ENCODE measurements around the gene AR. TPM values are rescaled to one million over a fixed set of nuclear protein-coding genes. Genes with fewer than 3 reads are reported as not detected.
A peak's percentile ranks its signal among the peaks of the same experiment; 100 is the strongest.
"Not testable (repeated sequence)": the region's sequence is repeated elsewhere in the genome, so short reads cannot be mapped to it uniquely, and the experiment has no call there.

AR gene
- total RNA-seq, 2 donors from 2014 or later: 0.03 TPM; not detected in 1

DNA sequence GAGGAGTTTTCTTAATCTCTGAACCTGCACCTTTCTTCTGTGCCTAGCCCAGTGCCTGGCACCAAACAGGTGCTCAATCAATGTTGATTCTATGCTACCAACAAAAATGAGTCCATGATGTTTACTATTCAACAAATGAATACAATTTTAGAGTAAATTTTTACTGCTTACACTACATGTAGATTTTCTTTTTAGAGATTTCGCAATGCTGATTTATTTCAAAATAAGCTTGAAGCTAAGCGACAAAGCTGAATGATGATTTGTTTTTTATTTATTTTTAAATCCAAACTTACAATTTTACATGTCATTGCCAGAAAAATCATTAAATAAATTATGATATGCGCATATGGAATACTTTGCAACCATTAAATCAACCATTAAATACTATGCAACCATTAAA is 55.7 kb downstream of the AR start:
- Mint-ChIP-seq H3K36me3 (ENCODE audit: low read depth) (no peaks in the 10 kb centered on the region), H3K4me3 (no peak overlapping the region), H3K9me3 (no peaks in the 10 kb centered on the region), H3K4me1 (no peaks in the 10 kb centered on the region), H3K27ac (no peak overlapping the region), H3K27me3 (no peaks in the 10 kb centered on the region)
- no peak for ATAC-seq (replicated peaks)

GRCh38 chrX:67601771-67602170 is 58.0 kb downstream of the AR start:
- no peak for ATAC-seq (replicated peaks)
- no peaks in the 10 kb centered on the region for H3K27me3 Mint-ChIP-seq
- no peaks in the 10 kb centered on the region for H3K9me3 Mint-ChIP-seq
- no peaks in the 10 kb centered on the region for H3K4me1 Mint-ChIP-seq
- H3K4me3 Mint-ChIP-seq: no peak overlapping the region
- no peaks in the 10 kb centered on the region for H3K36me3 Mint-ChIP-seq (ENCODE audit: low read depth)
- no peak overlapping the region for H3K27ac Mint-ChIP-seq

DNA sequence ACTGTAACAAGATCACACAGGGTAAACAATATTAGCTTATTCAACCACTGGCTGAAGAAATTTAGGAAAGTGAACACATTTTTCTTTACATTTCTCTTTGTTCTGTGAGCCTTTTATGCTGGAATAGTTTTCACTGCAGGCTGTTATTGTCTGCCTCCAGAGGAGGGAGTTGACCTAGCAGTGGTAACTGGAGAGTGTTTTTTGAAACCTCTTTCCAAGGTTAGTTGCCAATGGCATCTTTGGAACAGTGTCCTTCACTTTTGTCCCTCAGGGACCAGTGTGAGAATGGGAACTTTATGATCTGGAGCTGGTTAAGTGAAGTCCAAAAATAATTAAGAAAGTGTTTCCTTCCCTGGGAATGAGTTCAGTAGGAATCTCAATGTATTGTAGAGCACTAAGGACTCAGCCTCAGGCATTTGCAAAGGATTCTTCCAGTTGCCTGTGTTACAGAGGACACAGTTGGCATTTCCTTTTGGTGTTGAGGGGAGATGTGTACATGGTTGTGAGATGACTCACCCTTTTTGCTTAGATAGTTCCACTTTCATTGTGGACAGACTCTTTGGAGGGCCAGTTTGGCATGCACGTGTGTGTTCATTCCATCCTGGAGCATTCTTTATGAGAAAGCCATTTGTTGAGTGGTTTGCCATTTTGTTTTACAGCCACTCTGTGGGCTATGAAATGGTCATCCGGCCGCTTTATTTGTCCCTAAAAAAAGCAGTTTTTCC is 61.3 kb downstream of the AR start:
- no peaks in the 10 kb centered on the region for H3K27me3 Mint-ChIP-seq
- H3K4me3 Mint-ChIP-seq: no peak overlapping the region
- no peaks in the 10 kb centered on the region for H3K4me1 Mint-ChIP-seq
- no peak for ATAC-seq (replicated peaks)
- no peaks in the 10 kb centered on the region for H3K9me3 Mint-ChIP-seq
- no peak overlapping the region for H3K27ac Mint-ChIP-seq
- no peaks in the 10 kb centered on the region for H3K36me3 Mint-ChIP-seq (ENCODE audit: low read depth)

- Mint-ChIP-seq H3K27ac (no peak overlapping the region), H3K9me3 (no peaks in the 10 kb centered on the region), H3K4me1 (no peaks in the 10 kb centered on the region), H3K27me3 (no peaks in the 10 kb centered on the region), H3K4me3 (no peak overlapping the region), H3K36me3 (ENCODE audit: low read depth) (no peaks in the 10 kb centered on the region)
- no peak for ATAC-seq (replicated peaks)
Measured at GRCh38 chrX:67607466-67607865, 63.6 kb downstream of the AR start.

GRCh38 chrX:67610282-67610681 is 66.5 kb downstream of the AR start:
- no peaks in the 10 kb centered on the region for H3K9me3 Mint-ChIP-seq
- no peak overlapping the region for H3K27ac Mint-ChIP-seq
- no peak for ATAC-seq (replicated peaks)
- no peaks in the 10 kb centered on the region for H3K36me3 Mint-ChIP-seq (ENCODE audit: low read depth)
- H3K4me3 Mint-ChIP-seq: no peak overlapping the region
- H3K4me1 Mint-ChIP-seq: no peaks in the 10 kb centered on the region
- H3K27me3 Mint-ChIP-seq: no peaks in the 10 kb centered on the region

- Mint-ChIP-seq H3K36me3 (ENCODE audit: low read depth) (no peaks in the 10 kb centered on the region), H3K4me3 (no peak overlapping the region), H3K9me3 (no peaks in the 10 kb centered on the region), H3K27me3 (no peaks in the 10 kb centered on the region), H3K4me1 (no peaks in the 10 kb centered on the region), H3K27ac (no peak overlapping the region)
- no peak for ATAC-seq (replicated peaks)
Measured at GRCh38 chrX:67612231-67612630, 68.4 kb downstream of the AR start.

- H3K27ac Mint-ChIP-seq: no peak overlapping the region
- H3K27me3 Mint-ChIP-seq: no peaks in the 10 kb centered on the region
- H3K4me1 Mint-ChIP-seq: no peaks in the 10 kb centered on the region
- no peak overlapping the region for H3K4me3 Mint-ChIP-seq
- ATAC-seq (replicated peaks): no peak
- no peaks in the 10 kb centered on the region for H3K9me3 Mint-ChIP-seq
- no peaks in the 10 kb centered on the region for H3K36me3 Mint-ChIP-seq (ENCODE audit: low read depth)
Measured at GRCh38 chrX:67613366-67613765, 69.5 kb downstream of the AR start.

- Mint-ChIP-seq H3K27me3 (no peaks in the 10 kb centered on the region), H3K9me3 (no peaks in the 10 kb centered on the region), H3K36me3 (ENCODE audit: low read depth) (no peaks in the 10 kb centered on the region), H3K27ac (no peak overlapping the region), H3K4me3 (no peak overlapping the region), H3K4me1 (no peaks in the 10 kb centered on the region)
- ATAC-seq (replicated peaks): no peak
Measured at GRCh38 chrX:67613996-67614395, 70.2 kb downstream of the AR start.

DNA sequence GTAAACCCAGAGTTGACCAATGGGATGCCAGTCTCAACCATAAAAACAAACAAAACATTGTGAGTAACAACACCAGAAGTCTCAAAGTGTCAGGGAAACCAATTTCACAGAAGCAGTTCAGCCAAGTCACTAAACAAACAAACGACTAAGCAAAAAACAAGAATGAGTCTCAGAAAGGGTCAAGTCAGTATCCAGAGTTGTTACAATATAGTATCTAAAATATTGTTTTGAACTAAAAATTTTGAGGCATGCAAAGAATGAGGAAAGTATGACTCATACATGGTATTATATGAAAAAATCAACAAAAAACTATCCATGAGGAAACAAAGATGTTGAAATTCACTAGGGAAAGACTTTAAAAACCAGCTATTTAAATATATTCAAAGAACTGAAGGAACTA is 70.6 kb downstream of the AR start:
- H3K9me3 Mint-ChIP-seq: no peaks in the 10 kb centered on the region
- no peaks in the 10 kb centered on the region for H3K27me3 Mint-ChIP-seq
- no peak overlapping the region for H3K27ac Mint-ChIP-seq
- no peaks in the 10 kb centered on the region for H3K36me3 Mint-ChIP-seq (ENCODE audit: low read depth)
- ATAC-seq (replicated peaks): no peak
- H3K4me3 Mint-ChIP-seq: no peak overlapping the region
- H3K4me1 Mint-ChIP-seq: no peaks in the 10 kb centered on the region

GRCh38 chrX:67619253-67619652 is 75.4 kb downstream of the AR start:
- ATAC-seq (replicated peaks): peak; percentile 31
- no peak overlapping the region for H3K27ac Mint-ChIP-seq
- H3K4me3 Mint-ChIP-seq: no peak overlapping the region
- H3K9me3 Mint-ChIP-seq: no peaks in the 10 kb centered on the region
- H3K36me3 Mint-ChIP-seq (ENCODE audit: low read depth): no peaks in the 10 kb centered on the region
- no peaks in the 10 kb centered on the region for H3K27me3 Mint-ChIP-seq
- H3K4me1 Mint-ChIP-seq: no peaks in the 10 kb centered on the region

GRCh38 chrX:67622053-67622585 is 78.3 kb downstream of the AR start:
- no peaks in the 10 kb centered on the region for H3K36me3 Mint-ChIP-seq (ENCODE audit: low read depth)
- H3K4me1 Mint-ChIP-seq: no peaks in the 10 kb centered on the region
- no peak for ATAC-seq (replicated peaks)
- no peaks in the 10 kb centered on the region for H3K27me3 Mint-ChIP-seq
- H3K9me3 Mint-ChIP-seq: no peaks in the 10 kb centered on the region
- H3K27ac Mint-ChIP-seq: no peak overlapping the region
- H3K4me3 Mint-ChIP-seq: no peak overlapping the region

GRCh38 chrX:67624325-67624724 is 80.5 kb downstream of the AR start:
- Mint-ChIP-seq H3K27ac (no peak overlapping the region), H3K27me3 (no peaks in the 10 kb centered on the region), H3K4me1 (no peaks in the 10 kb centered on the region), H3K4me3 (no peak overlapping the region), H3K9me3 (no peaks in the 10 kb centered on the region), H3K36me3 (ENCODE audit: low read depth) (no peaks in the 10 kb centered on the region)
- ATAC-seq (replicated peaks): no peak

DNA sequence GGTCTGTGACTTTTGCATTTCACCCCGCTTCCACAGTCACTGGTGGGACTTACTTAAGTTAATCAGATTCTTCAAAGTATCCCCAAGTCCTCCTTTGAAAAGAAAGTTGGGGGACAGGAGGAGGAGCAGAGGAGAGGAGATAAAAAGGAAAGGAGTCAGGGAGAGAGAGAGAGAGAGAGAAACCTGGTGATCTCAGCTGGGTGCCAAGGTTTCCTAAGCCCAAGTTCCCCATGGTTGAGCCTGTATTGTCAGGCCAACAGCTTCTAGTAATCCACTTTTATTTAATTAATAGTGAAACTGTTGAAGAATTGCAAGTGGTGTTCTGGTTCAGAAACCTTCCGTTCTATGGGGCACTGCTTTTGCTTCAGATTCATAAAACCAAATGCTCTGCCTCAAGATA is 91.6 kb downstream of the AR start:
- ATAC-seq (replicated peaks): no peak
- Mint-ChIP-seq H3K9me3 (no peaks in the 10 kb centered on the region), H3K4me1 (no peaks in the 10 kb centered on the region), H3K36me3 (ENCODE audit: low read depth) (no peaks in the 10 kb centered on the region), H3K4me3 (no peak overlapping the region), H3K27me3 (no peaks in the 10 kb centered on the region), H3K27ac (no peak overlapping the region)

DNA sequence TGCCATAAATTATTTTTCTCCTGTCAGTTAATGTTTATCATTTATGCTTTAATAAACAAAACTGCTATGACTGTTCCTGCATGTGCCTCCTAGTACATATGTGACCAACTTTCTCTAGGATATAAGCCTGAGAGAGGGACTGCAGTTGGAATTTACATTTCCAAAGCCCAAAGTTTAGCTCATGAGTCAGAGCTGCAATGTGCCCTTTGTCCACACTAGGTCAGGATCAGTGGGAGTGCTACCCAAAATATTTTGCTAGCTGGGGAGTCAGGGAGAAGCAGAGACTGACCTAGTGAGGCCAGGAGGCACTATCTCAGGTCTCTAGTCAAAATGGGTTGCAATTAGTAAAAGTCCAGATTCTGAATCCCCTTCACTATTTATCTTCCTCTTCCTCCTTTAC is 92.7 kb downstream of the AR start:
- Mint-ChIP-seq H3K27me3 (no peaks in the 10 kb centered on the region), H3K27ac (no peak overlapping the region), H3K4me1 (no peaks in the 10 kb centered on the region), H3K4me3 (no peak overlapping the region), H3K36me3 (ENCODE audit: low read depth) (no peaks in the 10 kb centered on the region), H3K9me3 (no peaks in the 10 kb centered on the region)
- no peak for ATAC-seq (replicated peaks)

DNA sequence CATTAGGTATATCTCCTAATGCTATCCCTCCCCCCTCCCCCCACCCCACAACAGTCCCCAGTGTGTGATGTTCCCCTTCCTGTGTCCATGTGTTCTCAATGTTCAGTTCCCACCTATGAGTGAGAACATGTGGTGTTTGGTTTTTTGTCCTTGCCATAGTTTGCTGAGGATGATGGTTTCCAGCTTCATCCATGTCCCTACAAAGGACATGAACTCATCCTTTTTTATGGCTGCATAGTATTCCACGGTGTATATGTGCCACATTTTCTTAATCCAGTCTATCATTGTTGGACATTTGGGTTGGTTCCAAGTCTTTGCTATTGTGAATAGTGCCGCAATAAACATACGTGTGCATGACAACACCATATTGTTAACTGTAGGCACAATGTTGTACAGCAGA is 93.5 kb downstream of the AR start:
- H3K4me3 Mint-ChIP-seq; H3K4me1 Mint-ChIP-seq; H3K36me3 Mint-ChIP-seq (ENCODE audit: low read depth); H3K27ac Mint-ChIP-seq; H3K9me3 Mint-ChIP-seq; ATAC-seq (replicated peaks); H3K27me3 Mint-ChIP-seq: not testable (repeated sequence)

DNA sequence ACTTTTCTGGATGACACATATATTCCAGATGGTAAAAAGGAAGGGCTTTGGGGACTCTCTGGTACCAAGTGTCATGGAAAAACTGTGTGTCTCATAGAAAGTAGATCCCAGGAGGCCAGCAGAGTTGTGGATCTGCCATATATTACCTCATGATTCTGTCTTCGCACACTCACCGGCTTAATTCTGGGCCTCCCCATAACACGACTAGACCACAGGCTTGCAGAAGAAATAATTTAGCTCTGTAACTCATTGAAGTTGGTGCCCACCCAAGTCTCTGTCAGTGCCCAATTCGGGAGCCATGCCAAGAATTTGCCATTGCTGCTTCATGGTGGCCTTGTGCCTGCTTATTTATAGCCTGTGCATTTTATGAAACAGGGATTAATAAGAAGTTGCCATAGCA is 104.5 kb downstream of the AR start:
- no peak for ATAC-seq (replicated peaks)
- H3K27me3 Mint-ChIP-seq: no peaks in the 10 kb centered on the region
- no peaks in the 10 kb centered on the region for H3K4me1 Mint-ChIP-seq
- H3K4me3 Mint-ChIP-seq: no peak overlapping the region
- no peaks in the 10 kb centered on the region for H3K9me3 Mint-ChIP-seq
- no peaks in the 10 kb centered on the region for H3K36me3 Mint-ChIP-seq (ENCODE audit: low read depth)
- no peak overlapping the region for H3K27ac Mint-ChIP-seq

Measured in activated T-helper 17 cell treated with anti-CD3 and anti-CD28 coated beads, Interleukin-2, amount 50 U/mL, for 72 hours (primary cell).